CD8-positive, alpha-beta T cell (primary cell): ENCODE results near the gene MRPS33. TPM values are rescaled to one million over a fixed set of nuclear protein-coding genes. Genes with fewer than 3 reads are reported as not detected.

Experiments used
- total RNA-seq, 46 experiments: library from RNA in 2 of 46; stranded (reverse) in 2 of 46; gene quantifications; one replicate each; pipeline ENCODE4 v1.2.3 and lab custom pipeline; 2021 to 2026

Gene MRPS33
- total RNA-seq, 2 experiments from 2014 or later = 17.4 to 19.9 TPM

Other genes with a start within 250 kb of the MRPS33 start
- gene BRAF, start 90.0 kb downstream of the MRPS33 start, total RNA-seq = 10 to 100 TPM; 64.7 to 76.0 TPM
- gene TMEM178B, start 59.1 kb upstream of the MRPS33 start, total RNA-seq = under 1 TPM; 0.03 to 0.28 TPM